NT2/D1 (cell line): Measurements from ENCODE around the gene ANAPC10.

Source experiments
- SUZ12 ChIP-seq: IDR thresholded peaks from 2 replicates; pipeline ENCODE4 v1.6.1; 2011; ENCODE audit not compliant: insufficient read length, insufficient read depth; ENCODE audit errors: extremely low read depth
- YY1 ChIP-seq: IDR thresholded peaks from 2 replicates; pipeline ENCODE4 v1.6.1; 2011; ENCODE audit not compliant: insufficient read length, insufficient read depth
- ZNF274 ChIP-seq: IDR thresholded peaks from 2 replicates; pipeline ENCODE4 v1.6.1; 2011; ENCODE audit warnings: mild to moderate bottlenecking, low read depth, low read length

DNA sequence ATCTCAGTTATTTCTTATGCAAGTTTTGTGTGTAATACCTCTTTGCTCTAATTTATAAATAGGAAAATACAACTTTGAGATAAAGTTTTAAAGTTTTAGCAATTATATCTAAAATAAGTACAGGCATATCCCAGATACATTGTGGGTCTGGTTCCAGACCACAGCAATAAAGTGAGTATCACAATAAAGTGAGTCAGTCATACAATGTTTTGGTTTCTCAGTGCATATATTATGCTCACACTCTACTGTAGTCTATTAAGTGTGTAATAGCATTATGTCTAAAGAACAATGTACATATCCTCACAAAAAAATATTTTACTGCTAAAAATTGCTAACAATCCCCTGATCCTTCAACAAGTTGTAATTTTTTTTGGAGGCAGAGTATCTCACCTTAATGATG, 49.2 kb downstream of the ANAPC10 start:
- TF ChIP-seq YY1 (no peak), ZNF274 (no peak), SUZ12 (no peak)
